Measurements from ENCODE around the gene CNFN.
A peak's percentile ranks its signal among the peaks of the same experiment; 100 is the strongest.

Gene CNFN

DNA sequence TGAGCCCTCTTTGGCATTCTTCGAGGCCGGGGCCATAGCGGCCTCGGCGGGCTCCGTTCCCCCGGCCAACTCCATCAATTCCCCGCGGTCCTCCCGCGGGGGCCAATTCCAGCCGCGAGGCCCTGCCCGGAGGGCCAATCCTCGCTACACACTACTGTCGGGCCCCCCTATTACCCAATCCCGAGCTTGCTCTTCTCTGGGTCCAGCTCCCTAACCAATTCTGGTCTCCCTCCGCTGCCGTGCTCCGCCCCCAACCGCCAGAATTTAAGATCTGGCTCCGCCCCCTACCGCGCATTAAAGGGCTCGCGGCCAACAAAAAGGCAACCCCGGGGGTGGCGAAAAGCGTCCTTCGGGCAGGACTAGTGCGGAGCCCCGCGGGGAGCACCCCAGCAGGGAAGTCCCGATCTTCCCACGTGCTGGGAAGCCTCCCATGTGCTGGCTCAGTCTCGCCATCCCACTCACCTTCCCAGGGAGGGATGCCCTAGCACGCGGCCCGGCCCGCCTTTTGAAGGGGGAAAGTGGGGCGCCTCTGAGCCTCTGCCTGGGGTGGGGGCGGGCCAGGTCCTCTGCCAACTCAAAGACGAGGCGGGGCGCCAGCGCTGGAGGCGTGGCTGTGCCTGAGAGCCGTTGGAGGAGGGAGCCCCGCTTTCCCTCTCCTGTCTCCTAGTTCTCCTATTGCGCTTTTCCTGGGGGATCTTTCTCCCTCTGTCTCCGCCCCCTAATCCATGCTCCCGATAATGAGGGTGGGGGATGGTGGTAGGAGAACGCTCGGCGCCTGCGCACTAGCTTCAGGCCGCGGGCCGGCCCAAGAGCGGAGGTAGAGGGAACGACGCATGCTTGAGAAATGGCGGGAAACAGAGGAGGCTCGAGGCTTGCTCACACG lies 33.6 kb upstream of the CNFN start:
- no peaks in the 10 kb centered on the region for H3K27me3 ChIP-seq (ENCODE audit: insufficient read depth, poor library complexity, severe bottlenecking)
- ATAC-seq (ENCODE audit: low read depth) (peak; percentile 85), DNase-seq (ENCODE audit: low spot score) (peak; percentile 95)
- TF ChIP-seq, protein P1, sequence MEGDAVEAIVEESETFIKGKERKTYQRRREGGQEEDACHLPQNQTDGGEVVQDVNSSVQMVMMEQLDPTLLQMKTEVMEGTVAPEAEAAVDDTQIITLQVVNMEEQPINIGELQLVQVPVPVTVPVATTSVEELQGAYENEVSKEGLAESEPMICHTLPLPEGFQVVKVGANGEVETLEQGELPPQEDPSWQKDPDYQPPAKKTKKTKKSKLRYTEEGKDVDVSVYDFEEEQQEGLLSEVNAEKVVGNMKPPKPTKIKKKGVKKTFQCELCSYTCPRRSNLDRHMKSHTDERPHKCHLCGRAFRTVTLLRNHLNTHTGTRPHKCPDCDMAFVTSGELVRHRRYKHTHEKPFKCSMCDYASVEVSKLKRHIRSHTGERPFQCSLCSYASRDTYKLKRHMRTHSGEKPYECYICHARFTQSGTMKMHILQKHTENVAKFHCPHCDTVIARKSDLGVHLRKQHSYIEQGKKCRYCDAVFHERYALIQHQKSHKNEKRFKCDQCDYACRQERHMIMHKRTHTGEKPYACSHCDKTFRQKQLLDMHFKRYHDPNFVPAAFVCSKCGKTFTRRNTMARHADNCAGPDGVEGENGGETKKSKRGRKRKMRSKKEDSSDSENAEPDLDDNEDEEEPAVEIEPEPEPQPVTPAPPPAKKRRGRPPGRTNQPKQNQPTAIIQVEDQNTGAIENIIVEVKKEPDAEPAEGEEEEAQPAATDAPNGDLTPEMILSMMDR (IDR thresholded peaks at IDR 0.05; ENCODE audit: poor library complexity, severe bottlenecking): no peak
- peak overlapping the region; percentile 64 for H3K4me3 ChIP-seq (ENCODE audit: severe bottlenecking)
- H3K27ac ChIP-seq (ENCODE audit: poor library complexity, severe bottlenecking): peak overlapping the region; percentile 83
- H3K4me1 ChIP-seq (ENCODE audit: insufficient read depth, poor library complexity, severe bottlenecking): peaks cover 28% of the 10 kb centered on the region
- no peaks in the 10 kb centered on the region for H3K36me3 ChIP-seq (ENCODE audit: low read depth)
- no peaks in the 10 kb centered on the region for H3K9me3 ChIP-seq (ENCODE audit: severe bottlenecking)

GRCh38 chr19:42422901-42423461 lies 32.9 kb upstream of the CNFN start:
- peaks cover 3% of the 10 kb centered on the region; the same call in 1 of the 2 replicates for H3K36me3 ChIP-seq (ENCODE audit: low read depth)
- H3K4me1 ChIP-seq (ENCODE audit: insufficient read depth, poor library complexity, severe bottlenecking): peaks cover 28% of the 10 kb centered on the region
- H3K27ac ChIP-seq (ENCODE audit: poor library complexity, severe bottlenecking): peak overlapping the region; percentile 83
- TF ChIP-seq, protein P1 (IDR thresholded peaks at IDR 0.05; ENCODE audit: poor library complexity, severe bottlenecking): no peak
- H3K9me3 ChIP-seq (ENCODE audit: severe bottlenecking): no peaks in the 10 kb centered on the region
- H3K4me3 ChIP-seq (ENCODE audit: severe bottlenecking): peak overlapping the region; percentile 64
- ATAC-seq (ENCODE audit: low read depth): peak; percentile 40
- DNase-seq (ENCODE audit: low spot score): no peak
- no peaks in the 10 kb centered on the region for H3K27me3 ChIP-seq (ENCODE audit: insufficient read depth, poor library complexity, severe bottlenecking)

DNA sequence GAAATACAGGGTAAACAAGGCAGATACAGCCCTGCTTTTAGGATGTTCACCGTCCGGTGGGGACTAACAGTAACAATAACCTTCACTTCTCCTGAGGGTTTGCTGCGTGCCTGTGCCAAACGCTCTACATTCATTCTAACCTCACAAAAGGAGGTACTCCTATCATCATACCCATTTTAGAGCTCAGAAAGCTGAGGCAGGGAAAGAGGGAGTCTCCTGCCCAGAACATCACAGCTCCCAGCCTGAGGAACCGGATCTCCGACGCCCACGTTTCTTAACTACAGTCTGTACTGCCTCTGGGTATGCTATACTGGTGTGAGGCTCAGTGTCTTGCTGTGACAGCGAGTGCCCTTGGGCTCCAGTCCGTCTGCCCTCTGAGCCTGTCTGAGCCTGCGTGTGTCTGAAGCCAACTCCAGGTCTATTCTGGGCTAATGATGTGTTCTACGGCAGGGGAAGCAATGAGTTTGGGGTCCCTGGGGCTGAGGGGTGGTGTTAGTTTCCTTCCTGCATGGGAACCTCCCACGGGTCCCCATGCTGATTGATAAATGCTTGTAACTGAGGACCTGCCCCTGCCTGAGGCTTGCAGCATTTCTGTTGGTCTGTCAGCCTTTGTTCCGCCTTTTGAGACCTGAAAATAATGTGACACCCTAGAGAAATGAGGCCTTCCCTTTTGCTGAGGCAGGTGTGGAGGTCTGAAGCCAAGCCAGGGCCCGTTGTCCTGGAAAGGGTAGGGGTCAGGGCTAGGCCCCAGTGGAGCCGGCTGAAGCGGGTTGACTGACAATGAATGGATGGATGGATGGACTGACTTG lies 32.2 kb upstream of the CNFN start:
- Histone ChIP-seq H3K9me3 (ENCODE audit: severe bottlenecking) (no peaks in the 10 kb centered on the region), H3K27me3 (ENCODE audit: insufficient read depth, poor library complexity, severe bottlenecking) (no peaks in the 10 kb centered on the region), H3K4me1 (ENCODE audit: insufficient read depth, poor library complexity, severe bottlenecking) (peaks cover 28% of the 10 kb centered on the region), H3K27ac (ENCODE audit: poor library complexity, severe bottlenecking) (peak overlapping the region; percentile 83), H3K36me3 (ENCODE audit: low read depth) (peaks cover 4% of the 10 kb centered on the region; the same call in 1 of the 2 replicates), H3K4me3 (ENCODE audit: severe bottlenecking) (peak overlapping the region; percentile 64)
- TF ChIP-seq, protein P1 (IDR thresholded peaks at IDR 0.05; ENCODE audit: poor library complexity, severe bottlenecking): no peak
- no peak for ATAC-seq (ENCODE audit: low read depth)
- no peak for DNase-seq (ENCODE audit: low spot score)

DNA sequence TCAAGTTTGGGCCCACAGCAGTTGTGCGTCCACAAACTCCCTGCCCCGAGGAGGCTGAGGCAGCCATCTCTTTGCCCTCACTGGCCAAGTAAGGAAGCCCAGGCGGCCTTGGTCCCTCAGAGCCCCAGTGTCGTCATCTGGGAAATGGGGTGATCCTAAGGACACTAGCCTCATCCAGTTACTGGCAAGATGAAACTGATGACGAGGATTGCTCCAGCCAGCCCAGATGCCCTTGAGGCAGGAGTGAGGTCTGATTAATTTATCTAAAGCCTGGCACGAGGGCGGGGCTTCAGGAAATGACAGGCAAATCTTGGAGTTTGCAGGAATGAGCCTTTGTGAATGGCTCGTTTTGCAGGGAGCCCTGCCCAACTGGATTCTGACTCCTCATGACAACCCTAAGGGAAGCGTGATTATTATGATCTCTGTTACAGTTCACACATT lies 31.5 kb upstream of the CNFN start:
- DNase-seq (ENCODE audit: low spot score) (peak; percentile 88), ATAC-seq (ENCODE audit: low read depth) (peak; percentile 46)
- Histone ChIP-seq H3K36me3 (ENCODE audit: low read depth) (peaks cover 4% of the 10 kb centered on the region; the same call in 1 of the 2 replicates), H3K27me3 (ENCODE audit: insufficient read depth, poor library complexity, severe bottlenecking) (no peaks in the 10 kb centered on the region), H3K4me3 (ENCODE audit: severe bottlenecking) (no peak overlapping the region), H3K27ac (ENCODE audit: poor library complexity, severe bottlenecking) (peak overlapping the region; percentile 83), H3K9me3 (ENCODE audit: severe bottlenecking) (no peaks in the 10 kb centered on the region), H3K4me1 (ENCODE audit: insufficient read depth, poor library complexity, severe bottlenecking) (peaks cover 28% of the 10 kb centered on the region)
- TF ChIP-seq, protein P1 (IDR thresholded peaks at IDR 0.05; ENCODE audit: poor library complexity, severe bottlenecking): no peak

Data from RWPE2 (cell line).